A549 treated with CORT108297 at 1 μM for 4 hours (cell line): ENCODE data around the gene ATF6. TPM values are rescaled to one million over a fixed set of nuclear protein-coding genes. Genes with fewer than 3 reads are reported as not detected.

Experiments used
- total RNA-seq: library from RNA; stranded (reverse); fragments of 200-300 nt; extraction: Qiagen RNA extraction; gene quantifications from 5 replicates; pipeline ENCODE4 v1.2.3, GENCODE V29; 2022

The ATF6 gene
- total RNA-seq, result 11.0 to 13.7 TPM (median 12.7 TPM) in 5 replicates

GRCh38 chr1:161766102-161766981, at the start of gene ATF6:
TSS of gene ATF6 (plus strand) at chr1:161766320. CDS start at chr1:161766361, 41 bp downstream.

GRCh38 chr1:161720956-161721737, 45.0 kb upstream of the ATF6 start, which contains the start of gene FCRLB:
TSS of gene FCRLB (plus strand) at chr1:161721544. CDS start at chr1:161722673, 1,129 bp downstream.

GRCh38 chr1:161749509-161750407, 16.4 kb upstream of the ATF6 start, which contains the start of gene DUSP12:
TSS of gene DUSP12 (plus strand) at chr1:161749786. CDS start at chr1:161749802, 16 bp downstream.

Other genes with a start within 250 kb of the ATF6 start
- gene HSPA6, start 241.8 kb upstream of the ATF6 start, total RNA-seq, result 2.0 to 10.4 TPM (median 2.4 TPM) in 5 replicates
- not detected in 5 replicates for gene FCGR3A, start 216.5 kb upstream of the ATF6 start, total RNA-seq
- not detected in 5 replicates for gene FCGR3B, start 135.1 kb upstream of the ATF6 start, total RNA-seq
- gene FCGR2B, start 103.2 kb upstream of the ATF6 start, total RNA-seq, result not detected in 5 replicates
- gene FCRLA, start 59.1 kb upstream of the ATF6 start, total RNA-seq, result 0.06 to 0.10 TPM in 2 of 5 replicates, not detected in the others
- 1.3 to 2.1 TPM (median 1.7 TPM) in 5 replicates for gene FCRLB, start 44.8 kb upstream of the ATF6 start, total RNA-seq
- gene DUSP12, start 16.5 kb upstream of the ATF6 start, total RNA-seq, result 41.1 to 53.0 TPM (median 46.9 TPM) in 5 replicates